ENCODE results near the gene TBX5. TPM values are rescaled to one million over a fixed set of nuclear protein-coding genes. Genes with fewer than 3 reads are reported as not detected.
A peak's percentile ranks its signal among the peaks of the same experiment; 100 is the strongest.

TBX5 gene
- total RNA-seq, 1 donor from 2014 or later: not detected

GRCh38 chr12:114384739-114385138, 21.2 kb downstream of the TBX5 start:
- Histone ChIP-seq H3K4me3 (ENCODE audit: low read depth, low read length) (no peak overlapping the region), H3K36me3 (ENCODE audit: control insufficient read depth, insufficient read depth, low read length) (no peaks in the 10 kb centered on the region), H3K27me3 (ENCODE audit: control insufficient read depth, insufficient read depth, low read length) (no peaks in the 10 kb centered on the region)
- DNase-seq (ENCODE audit: low read depth) (no peak), FAIRE-seq (no peak)
- TF ChIP-seq CTCF (IDR thresholded peaks at IDR 0.05; ENCODE audit: insufficient read depth, low read length, severe bottlenecking): no peak

GRCh38 chr12:114381177-114381576, 24.8 kb downstream of the TBX5 start:
- no peak overlapping the region for H3K4me3 ChIP-seq (ENCODE audit: low read depth, low read length)
- FAIRE-seq (no peak), DNase-seq (ENCODE audit: low read depth) (no peak)
- TF ChIP-seq CTCF (IDR thresholded peaks at IDR 0.05; ENCODE audit: insufficient read depth, low read length, severe bottlenecking): no peak
- H3K27me3 ChIP-seq (ENCODE audit: control insufficient read depth, insufficient read depth, low read length): no peaks in the 10 kb centered on the region
- H3K36me3 ChIP-seq (ENCODE audit: control insufficient read depth, insufficient read depth, low read length): no peaks in the 10 kb centered on the region

DNA sequence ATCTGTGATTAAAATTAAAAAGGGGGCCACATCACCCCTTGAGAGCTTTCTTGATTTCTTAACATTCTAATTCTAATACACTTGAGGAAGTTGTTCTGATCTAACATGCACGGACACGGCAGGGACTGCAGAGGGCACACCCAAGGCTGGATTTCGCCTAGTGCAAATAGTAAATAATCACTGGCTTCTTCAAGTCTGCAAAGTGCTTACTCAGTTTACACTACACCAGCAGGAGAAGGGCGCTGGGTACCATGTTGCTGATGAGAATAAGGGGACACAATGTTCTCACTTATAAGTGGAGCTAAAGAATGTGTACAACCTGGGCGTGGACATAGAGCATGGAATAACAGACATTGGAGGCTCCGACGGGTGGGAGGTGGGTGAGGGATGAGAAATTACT, 34.2 kb downstream of the TBX5 start:
- DNase-seq (ENCODE audit: low read depth) (peak; percentile 19), FAIRE-seq (no peak)
- TF ChIP-seq CTCF (IDR thresholded peaks at IDR 0.05; ENCODE audit: insufficient read depth, low read length, severe bottlenecking): no peak
- Histone ChIP-seq H3K36me3 (ENCODE audit: control insufficient read depth, insufficient read depth, low read length) (no peaks in the 10 kb centered on the region), H3K4me3 (ENCODE audit: low read depth, low read length) (no peak overlapping the region), H3K27me3 (ENCODE audit: control insufficient read depth, insufficient read depth, low read length) (no peaks in the 10 kb centered on the region)

DNA sequence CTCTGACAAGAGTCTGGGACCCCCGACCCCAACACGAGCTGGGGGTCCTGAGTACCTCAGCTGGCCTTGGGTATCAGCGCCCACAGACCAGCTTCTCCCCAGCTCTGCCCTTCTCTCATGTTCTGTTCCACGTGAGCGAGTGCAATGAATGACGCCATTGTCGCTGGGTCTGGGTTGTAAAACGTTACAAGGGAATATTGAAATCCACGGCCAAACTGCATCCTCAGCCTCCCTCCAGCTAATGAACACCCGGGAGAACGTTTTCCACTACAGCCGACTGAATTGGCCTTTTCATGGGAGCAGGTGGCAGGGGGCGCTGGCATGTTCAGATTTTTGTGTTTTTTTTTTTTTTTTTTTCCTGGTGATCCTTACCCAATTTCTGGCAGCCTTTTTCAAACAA, 34.7 kb downstream of the TBX5 start:
- DNase-seq (ENCODE audit: low read depth) (no peak), FAIRE-seq (no peak)
- no peaks in the 10 kb centered on the region for H3K27me3 ChIP-seq (ENCODE audit: control insufficient read depth, insufficient read depth, low read length)
- no peaks in the 10 kb centered on the region for H3K36me3 ChIP-seq (ENCODE audit: control insufficient read depth, insufficient read depth, low read length)
- no peak for TF ChIP-seq CTCF (IDR thresholded peaks at IDR 0.05; ENCODE audit: insufficient read depth, low read length, severe bottlenecking)
- no peak overlapping the region for H3K4me3 ChIP-seq (ENCODE audit: low read depth, low read length)

DNA sequence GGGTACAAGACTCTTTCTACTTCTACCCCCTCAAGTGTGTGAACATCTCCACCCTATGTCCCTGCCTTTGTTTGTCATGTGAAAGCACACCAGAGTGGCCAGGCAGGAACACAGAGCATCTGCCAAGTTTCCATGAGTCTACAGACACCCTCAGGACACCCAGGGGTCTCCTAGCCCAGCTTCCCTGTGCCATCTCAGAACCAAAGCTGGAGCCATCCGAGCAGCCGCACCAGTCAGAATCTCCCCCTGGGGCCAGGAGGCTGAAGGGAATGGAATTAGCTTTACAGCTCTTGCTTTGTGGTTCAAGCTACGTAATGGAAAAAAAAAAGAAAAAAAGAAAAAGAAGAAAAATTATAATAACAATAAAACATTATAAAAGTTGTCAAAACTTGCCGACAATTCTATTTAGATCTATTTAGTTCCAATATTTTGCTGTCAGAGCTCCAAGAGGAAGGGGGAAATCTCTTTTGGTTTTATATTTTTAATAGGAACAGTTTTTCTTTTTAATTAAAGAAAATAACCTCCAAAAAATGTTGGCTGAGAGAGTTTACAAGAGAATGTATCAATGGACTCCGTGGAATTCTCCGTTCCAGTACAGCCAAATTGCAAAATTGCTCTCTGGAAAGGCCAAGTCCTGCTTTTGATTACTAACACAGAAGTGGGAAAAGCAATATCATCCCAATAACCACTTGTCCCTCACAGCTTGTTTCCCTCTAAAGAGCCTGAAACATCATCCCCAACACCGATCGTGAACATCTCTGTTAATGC, 37.1 kb downstream of the TBX5 start:
- Histone ChIP-seq H3K4me3 (ENCODE audit: low read depth, low read length) (no peak overlapping the region), H3K27me3 (ENCODE audit: control insufficient read depth, insufficient read depth, low read length) (no peaks in the 10 kb centered on the region), H3K36me3 (ENCODE audit: control insufficient read depth, insufficient read depth, low read length) (no peaks in the 10 kb centered on the region)
- FAIRE-seq (no peak), DNase-seq (ENCODE audit: low read depth) (no peak)
- TF ChIP-seq CTCF (IDR thresholded peaks at IDR 0.05; ENCODE audit: insufficient read depth, low read length, severe bottlenecking): no peak

DNA sequence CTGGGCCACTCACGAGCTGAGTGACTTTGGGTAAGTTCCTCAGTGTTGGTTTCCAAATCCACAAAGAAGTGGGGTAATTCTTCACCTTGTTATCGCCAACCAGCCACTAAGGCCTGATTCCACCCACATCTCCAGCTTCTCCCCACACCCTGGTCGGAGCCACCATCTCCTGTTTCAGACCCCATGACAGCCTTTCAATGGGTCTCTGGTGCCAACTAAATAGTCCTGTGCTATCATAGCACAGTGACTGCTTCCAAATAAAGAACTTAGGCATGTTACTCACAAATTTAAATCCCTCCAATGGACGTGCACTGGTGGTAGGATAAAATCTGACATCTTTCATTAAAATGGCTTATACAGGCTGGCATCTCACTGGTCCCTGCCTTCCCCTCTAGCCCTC, 44.0 kb downstream of the TBX5 start:
- no peak for TF ChIP-seq CTCF (IDR thresholded peaks at IDR 0.05; ENCODE audit: insufficient read depth, low read length, severe bottlenecking)
- FAIRE-seq: no peak
- Histone ChIP-seq H3K27me3 (ENCODE audit: control insufficient read depth, insufficient read depth, low read length) (no peaks in the 10 kb centered on the region), H3K4me3 (ENCODE audit: low read depth, low read length) (no peak overlapping the region), H3K36me3 (ENCODE audit: control insufficient read depth, insufficient read depth, low read length) (no peaks in the 10 kb centered on the region)
- no peak for DNase-seq (ENCODE audit: low read depth)

All from bronchial epithelial cell (primary cell).